ENCODE measurements around the gene DNASE2. TPM values are rescaled to one million over a fixed set of nuclear protein-coding genes. Genes with fewer than 3 reads are reported as not detected.

DNASE2 gene
- total RNA-seq, 1 donor from 2014 or later, result 22.5 TPM

DNA sequence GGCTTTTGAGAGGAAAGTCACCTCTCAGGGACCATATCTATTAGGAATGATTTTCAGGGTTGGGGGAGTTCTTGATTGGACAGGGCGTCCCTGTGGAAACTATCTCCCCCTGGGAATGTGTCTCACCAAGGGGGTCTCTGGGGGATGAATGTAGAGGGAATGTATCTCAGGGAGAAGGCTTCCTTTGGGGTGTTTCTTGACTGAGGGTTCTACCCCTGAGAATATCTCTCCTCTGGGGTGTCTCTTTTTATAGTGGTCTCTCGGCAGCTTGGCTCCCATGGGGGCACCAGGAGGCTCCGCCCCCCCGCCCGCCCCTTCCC lies 47.9 kb downstream of the DNASE2 start:
- ATAC-seq, result no peak

DNA sequence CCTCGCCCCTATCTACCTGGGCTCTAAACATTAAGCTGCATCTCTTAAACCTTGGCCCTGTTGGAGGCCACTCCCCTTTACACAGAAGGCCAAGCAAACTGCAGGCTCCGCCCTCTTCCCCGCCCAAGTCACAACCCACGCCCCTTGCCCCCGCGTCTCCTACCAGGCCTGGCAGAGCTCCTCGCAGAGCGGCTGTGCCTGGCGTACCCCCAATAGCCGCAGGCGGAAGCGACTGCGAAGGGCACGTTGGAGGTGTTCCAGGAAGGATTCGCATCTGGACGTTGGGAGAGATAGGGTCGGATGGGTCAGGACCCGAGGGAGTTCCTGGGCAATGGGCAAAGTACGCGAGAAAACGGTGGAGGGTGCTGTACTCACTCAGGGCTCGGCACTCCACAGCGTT lies 52.8 kb downstream of the DNASE2 start:
- ATAC-seq, result no peak

DNA sequence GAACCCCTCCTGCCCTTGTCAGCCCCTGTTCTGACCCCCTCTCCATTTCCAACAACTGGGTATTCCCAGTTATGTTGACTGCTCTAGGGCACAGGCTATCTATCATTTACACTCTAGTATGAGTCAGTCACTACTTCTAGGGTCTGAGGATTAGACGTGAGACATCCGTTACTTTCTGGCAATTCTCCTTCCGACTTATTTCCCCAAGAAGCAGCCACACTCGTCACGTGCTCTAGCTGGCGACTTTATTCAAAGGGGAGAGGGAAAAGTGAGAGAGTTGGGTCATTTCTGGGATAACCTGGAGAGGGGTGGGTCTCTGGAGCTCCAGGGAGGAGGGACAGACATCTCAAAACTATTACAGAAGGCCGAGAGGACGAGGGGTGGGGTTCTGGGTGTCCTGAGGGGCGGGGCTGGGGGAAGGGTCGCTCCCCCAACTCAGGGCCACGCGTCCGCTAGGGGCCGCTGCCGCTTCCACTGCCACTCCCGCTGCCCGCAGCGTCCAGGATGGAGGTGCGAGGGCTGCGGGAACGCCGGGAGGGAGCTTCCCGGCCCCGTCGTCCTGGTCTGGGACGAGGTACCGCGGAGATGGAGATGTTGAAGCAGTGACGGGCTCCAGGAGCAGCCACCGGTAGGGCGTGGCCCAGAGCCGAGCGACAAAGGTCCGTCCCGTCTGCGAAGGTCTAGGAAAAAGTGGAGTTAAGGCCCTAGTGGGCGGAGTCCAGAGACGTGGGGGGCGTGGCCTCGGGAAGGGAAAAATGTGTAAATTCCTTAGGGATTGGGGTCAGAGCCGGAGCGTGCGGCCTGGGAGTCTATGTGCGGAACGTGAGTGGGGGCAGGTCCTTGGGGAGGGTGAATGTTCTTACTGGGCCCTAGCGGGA lies 55.8 kb downstream of the DNASE2 start:
- ATAC-seq, result no peak

Other genes with a start within 250 kb of the DNASE2 start
- 29.0 TPM for gene MAN2B1, start 214.7 kb downstream of the DNASE2 start, total RNA-seq
- gene WDR83, start 214.6 kb downstream of the DNASE2 start, total RNA-seq, result 4.0 TPM
- gene DHPS, start 199.6 kb downstream of the DNASE2 start, total RNA-seq, result 34.1 TPM
- gene GNG14, start 193.5 kb downstream of the DNASE2 start, total RNA-seq, result not detected
- gene FBXW9, start 184.8 kb downstream of the DNASE2 start, total RNA-seq, result 11.1 TPM
- 36.0 TPM for gene TNPO2, start 157.5 kb downstream of the DNASE2 start, total RNA-seq
- 122 TPM for gene TRIR, start 146.8 kb downstream of the DNASE2 start, total RNA-seq
- 60.9 TPM for gene GET3, start 144.0 kb downstream of the DNASE2 start, total RNA-seq
- not detected for gene BEST2, start 129.7 kb downstream of the DNASE2 start, total RNA-seq
- 38.2 TPM for gene HOOK2, start 105.9 kb downstream of the DNASE2 start, total RNA-seq
- 267 TPM for gene JUNB, start 90.0 kb downstream of the DNASE2 start, total RNA-seq
- gene PRDX2, start 79.6 kb downstream of the DNASE2 start, total RNA-seq, result 304 TPM
- 9.7 TPM for gene THSD8, start 79.4 kb downstream of the DNASE2 start, total RNA-seq
- 20.0 TPM for gene RNASEH2A, start 74.9 kb downstream of the DNASE2 start, total RNA-seq
- gene RTBDN, start 46.9 kb downstream of the DNASE2 start, total RNA-seq, result not detected
- gene MAST1, start 42.9 kb downstream of the DNASE2 start, total RNA-seq, result not detected
- gene KLF1, start 5.8 kb upstream of the DNASE2 start, total RNA-seq, result not detected
- 16.1 TPM for gene GCDH, start 9.7 kb upstream of the DNASE2 start, total RNA-seq
- 0.56 TPM for gene SYCE2, start 37.8 kb upstream of the DNASE2 start, total RNA-seq
- 46.6 TPM for gene FARSA, start 52.3 kb upstream of the DNASE2 start, total RNA-seq
- 586 TPM for gene CALR, start 57.2 kb upstream of the DNASE2 start, total RNA-seq
- 65.6 TPM for gene RAD23A, start 64.4 kb upstream of the DNASE2 start, total RNA-seq
- 20.7 TPM for gene GADD45GIP1, start 75.8 kb upstream of the DNASE2 start, total RNA-seq
- gene DAND5, start 88.1 kb upstream of the DNASE2 start, total RNA-seq, result not detected
- gene NFIX, start 114.0 kb upstream of the DNASE2 start, total RNA-seq, result 101 TPM
- gene LYL1, start 221.4 kb upstream of the DNASE2 start, total RNA-seq, result 1.4 TPM
- gene TRMT1, start 235.3 kb upstream of the DNASE2 start, total RNA-seq, result 23.8 TPM
- gene NACC1, start 236.8 kb upstream of the DNASE2 start, total RNA-seq, result 40.0 TPM